Stimulated activated CD8-positive, alpha-beta memory T cell treated with anti-CD3 and anti-CD28 coated beads, Interleukin-4, amount 100 ng/mL, for 24 hours (primary cell): ENCODE measurements around the gene OR2AK2.

Source experiments
- DNase-seq: peaks from one replicate; pipeline ENCODE4 v3.0.0-alpha.2; 2020; ENCODE audit warnings: low read depth

Gene OR2AK2

GRCh38 chr1:247964933-247965332, at the start of gene OR2AK2:
OR2AK2 (plus strand) TSS chr1:247965233; CDS start chr1:247965377, 144 bp downstream.
- DNase-seq, result no peak

- no peak for DNase-seq
Observed at GRCh38 chr1:247919952-247920351, 45.1 kb upstream of the OR2AK2 start, which contains the start of gene OR2T8. OR2T8 (plus strand) TSS chr1:247920252; CDS start chr1:247921018, 766 bp downstream.

GRCh38 chr1:247923941-247924340, 41.1 kb upstream of the OR2AK2 start:
- DNase-seq, result no peak

DNA sequence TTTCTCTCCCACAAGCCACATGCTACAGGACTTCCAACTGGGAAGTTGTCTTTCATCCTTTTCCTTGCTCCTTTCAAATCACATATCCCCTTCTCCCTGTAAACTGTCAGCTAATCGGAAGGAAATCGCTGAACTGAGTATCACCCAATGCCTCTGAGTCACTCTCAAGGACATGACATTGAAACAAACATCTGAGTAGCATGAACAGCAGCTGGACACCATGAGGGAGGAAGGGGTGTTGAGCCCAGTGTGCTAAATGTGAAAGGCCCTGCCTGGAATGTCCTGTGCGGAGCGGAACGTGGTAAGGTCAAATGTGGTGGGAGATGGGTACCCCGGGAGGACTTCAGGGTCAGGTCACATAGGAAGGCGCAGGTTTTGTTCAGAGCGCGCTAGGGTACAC, 40.2 kb upstream of the OR2AK2 start, which contains the start of gene OR2AJ1:
OR2AJ1 (plus strand) TSS at position 22 of the 400 bp plus-strand sequence. CDS start 8,880 bp downstream, outside the sequence.
- no peak for DNase-seq

DNA sequence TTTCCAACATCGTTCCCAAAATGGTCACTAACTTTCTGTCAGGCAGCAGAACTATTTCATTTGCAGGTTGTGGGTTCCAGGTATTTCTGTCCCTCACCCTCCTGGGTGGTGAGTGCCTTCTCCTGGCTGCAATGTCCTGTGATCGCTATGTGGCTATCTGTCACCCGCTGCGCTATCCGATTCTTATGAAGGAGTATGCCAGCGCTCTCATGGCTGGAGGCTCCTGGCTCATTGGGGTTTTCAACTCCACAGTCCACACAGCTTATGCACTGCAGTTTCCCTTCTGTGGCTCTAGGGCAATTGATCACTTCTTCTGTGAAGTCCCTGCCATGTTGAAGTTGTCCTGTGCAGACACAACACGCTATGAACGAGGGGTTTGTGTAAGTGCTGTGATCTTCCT, 31.0 kb upstream of the OR2AK2 start:
- DNase-seq, result no peak

DNA sequence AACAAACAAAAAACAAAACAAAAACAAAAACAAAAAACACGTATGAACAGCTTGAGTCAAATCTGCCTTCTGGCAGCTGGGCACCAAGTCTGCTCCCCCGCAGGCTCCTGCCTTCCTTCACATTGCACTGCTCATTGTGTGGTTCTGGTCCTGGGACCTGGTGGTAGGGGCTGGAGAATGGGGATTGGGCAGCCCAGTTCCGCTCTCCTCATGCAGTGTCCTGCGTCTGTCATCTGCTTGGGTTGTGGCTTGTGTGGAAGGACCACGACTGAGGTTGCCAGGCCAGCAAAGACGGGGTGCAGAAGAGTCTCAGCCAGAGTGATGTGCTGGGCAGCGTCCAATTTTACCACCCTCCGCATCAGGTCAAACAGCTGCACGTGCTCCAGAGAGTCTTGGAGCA, 29.3 kb upstream of the OR2AK2 start:
- DNase-seq, result no peak

- DNase-seq, result no peak
Observed at GRCh38 chr1:247936415-247936814, 28.6 kb upstream of the OR2AK2 start.

GRCh38 chr1:247936965-247937734, 27.9 kb upstream of the OR2AK2 start:
- DNase-seq, result peak; percentile 83

- DNase-seq, result no peak
Observed at GRCh38 chr1:247942624-247943023, 22.4 kb upstream of the OR2AK2 start.

DNA sequence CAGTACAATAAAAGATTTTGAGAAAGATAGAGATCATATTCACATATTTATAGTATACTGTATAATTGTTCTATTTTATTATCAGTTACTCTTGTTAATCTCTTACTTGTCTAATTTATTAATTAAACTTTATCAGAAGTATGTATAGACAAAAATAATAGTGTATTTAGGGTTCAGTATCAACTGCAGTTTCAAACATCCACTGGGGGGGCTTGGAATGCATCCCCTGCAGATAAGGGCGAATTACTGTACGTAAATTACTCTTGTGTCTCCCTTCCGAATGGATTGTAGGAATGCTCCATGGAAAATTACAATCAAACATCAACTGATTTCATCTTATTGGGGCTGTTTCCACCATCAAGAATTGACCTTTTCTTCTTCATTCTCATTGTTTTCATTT, 16.5 kb upstream of the OR2AK2 start, which contains the start of gene OR2L8:
OR2L8 (plus strand) TSS at position 301 of the 400 bp plus-strand sequence; CDS start at position 301, 0 bp downstream.
- DNase-seq, result no peak

DNA sequence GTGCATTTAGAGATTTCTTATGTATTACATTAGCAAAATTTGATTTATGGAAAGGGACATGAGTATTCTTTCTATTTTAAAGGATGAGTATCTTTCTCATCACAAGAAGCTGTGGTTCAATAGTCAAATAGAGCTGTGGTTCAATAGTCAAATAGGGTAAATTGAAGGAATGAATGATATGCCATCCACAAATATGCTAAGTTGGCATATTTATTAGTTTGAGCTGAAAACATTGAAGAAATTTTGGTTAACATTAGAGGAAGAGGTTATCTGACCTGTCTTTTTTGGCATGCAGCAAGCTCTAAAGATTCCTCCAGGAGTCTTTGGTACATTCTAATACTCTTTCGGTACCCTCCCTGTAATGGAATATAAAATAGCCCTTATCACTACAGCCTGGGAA, 11.6 kb upstream of the OR2AK2 start:
- DNase-seq, result no peak

DNA sequence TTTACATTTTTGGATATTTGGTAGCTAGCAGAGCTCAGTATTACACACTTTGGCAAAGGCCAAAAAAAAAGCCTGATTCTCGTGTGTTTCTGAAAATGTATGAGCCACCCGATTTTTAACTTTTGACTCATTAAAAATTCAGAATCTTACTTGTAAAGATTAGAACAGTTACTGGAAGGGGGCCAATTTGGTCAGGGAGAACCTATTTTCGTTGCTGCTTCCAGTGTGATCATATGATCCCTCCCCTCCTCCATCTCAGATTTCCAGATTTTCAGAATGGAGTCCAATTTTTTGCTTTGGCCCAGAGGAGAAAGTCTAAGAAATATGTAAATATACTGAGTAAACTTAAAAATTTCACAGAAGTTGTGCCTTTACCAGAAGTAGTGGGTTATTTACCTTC, 3.2 kb upstream of the OR2AK2 start:
- DNase-seq, result no peak

DNA sequence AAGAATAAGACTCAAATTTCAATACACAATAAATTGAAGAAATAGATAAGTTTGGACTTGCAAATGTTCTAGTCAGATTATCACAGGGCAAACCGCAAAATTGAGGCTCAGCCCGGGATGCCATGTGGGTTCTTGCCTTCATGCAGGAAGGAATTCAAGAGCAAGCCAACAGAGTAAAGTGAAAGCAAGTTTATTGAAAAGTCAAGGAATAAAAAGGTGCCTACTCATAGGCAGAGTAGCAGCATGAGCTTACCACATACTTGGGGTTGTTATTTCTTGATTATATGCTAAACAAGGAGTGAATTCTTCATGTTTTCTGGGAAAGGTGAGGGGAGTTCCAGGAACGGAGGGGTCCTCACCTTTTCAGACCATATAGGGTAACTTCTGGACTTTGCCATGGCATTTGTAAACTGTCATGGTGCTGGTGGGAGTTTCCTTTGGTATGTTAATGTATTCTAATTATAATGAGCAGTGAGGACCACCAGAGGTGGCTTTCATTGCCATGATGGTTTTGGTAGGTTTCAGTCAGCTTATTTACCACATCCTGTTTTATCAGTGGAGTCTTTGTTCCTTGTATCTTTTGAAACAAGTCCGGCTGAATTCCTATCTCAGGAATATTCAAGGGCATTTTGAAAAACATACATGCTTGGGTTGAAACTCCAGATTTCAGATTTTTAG, 2.0 kb upstream of the OR2AK2 start:
- DNase-seq, result no peak

- DNase-seq, result no peak
Observed at GRCh38 chr1:247966532-247967204, 1.6 kb downstream of the OR2AK2 start.

- DNase-seq, result no peak
Observed at GRCh38 chr1:247992986-247993385, 28.0 kb downstream of the OR2AK2 start.

DNA sequence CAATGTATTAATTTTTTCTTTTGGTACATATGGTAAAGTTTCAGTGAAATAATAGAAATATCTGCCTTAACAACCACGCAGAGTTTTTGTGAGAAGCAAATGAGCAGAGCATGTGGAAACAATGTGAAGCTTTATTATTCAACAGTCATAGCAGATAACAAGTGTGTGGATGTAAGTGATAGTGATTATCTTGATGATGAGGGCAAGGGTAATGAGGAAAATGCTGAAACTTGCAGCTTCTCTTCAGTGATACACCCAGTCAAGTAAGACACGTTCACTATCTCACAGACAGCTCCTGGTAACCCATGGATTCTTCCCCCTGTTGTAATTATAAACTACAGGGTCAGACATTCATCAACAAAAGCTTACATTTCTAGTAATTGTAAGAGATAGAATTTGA, 33.8 kb downstream of the OR2AK2 start:
- DNase-seq, result no peak

DNA sequence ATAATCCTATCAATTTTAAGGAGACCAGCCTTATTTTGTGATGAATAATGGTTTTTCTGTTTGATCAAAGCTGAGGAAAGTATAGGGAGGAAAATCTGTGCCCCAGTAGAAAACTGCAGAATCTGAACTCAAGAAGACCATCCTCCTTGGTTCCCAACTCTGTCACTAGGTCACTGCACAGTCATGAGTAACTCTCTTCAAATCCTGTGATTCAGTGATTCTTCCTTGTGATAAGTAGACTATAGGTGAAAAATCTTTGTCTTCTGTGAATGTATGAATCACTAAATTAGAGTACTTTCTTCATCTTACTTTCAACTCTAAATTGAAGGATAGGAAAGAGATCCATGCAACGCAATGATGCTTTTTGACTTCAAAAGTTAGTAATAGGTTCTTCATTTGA, 35.1 kb downstream of the OR2AK2 start:
- no peak for DNase-seq

DNA sequence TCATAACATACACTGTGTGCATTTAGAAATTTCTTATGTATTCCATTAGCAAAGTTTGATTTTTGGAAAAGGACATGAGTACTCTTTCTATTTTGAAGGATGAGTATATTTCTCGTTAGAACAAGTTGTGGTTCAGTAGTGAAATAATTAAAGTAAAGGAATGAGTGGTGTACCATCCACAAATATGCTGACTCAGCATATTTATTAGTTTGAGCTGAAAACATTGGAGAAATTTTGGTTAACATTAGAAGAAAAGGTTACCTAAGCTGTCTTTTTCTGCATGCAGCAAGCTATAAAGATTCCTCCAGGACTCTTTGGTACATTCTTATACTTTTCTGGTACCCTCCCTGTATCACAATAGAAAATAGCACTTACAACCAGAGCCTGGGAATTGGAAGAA, 42.7 kb downstream of the OR2AK2 start:
- DNase-seq, result no peak

DNA sequence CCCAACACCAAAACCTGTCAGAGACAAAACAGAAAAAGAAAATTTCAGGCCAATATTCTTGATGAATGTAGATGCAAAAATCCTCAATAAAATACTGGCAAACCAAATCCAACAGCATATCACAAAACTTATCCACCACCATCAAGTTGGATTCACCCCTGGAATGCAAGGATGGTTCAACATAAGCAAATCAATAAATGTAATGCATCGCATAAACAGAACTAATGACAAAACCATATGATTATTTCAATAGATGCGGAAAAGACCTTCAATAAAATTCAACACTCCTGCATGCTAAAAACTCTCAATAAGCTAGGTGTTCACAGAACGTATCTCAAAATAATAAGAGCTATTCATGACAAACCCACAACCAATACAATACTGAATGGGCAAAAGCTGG, 44.6 kb downstream of the OR2AK2 start:
- no peak for DNase-seq

GRCh38 chr1:248013229-248013710, 48.2 kb downstream of the OR2AK2 start, which contains the start of gene OR2L5:
OR2L5 (plus strand) TSS chr1:248013660; CDS start chr1:248021948, 8,288 bp downstream.
- DNase-seq, result no peak

GRCh38 chr1:248015803-248016202, 50.8 kb downstream of the OR2AK2 start:
- DNase-seq, result no peak
